ENCODE measurements around the gene EIF2B5. TPM values are rescaled to one million over a fixed set of nuclear protein-coding genes. Genes with fewer than 3 reads are reported as not detected.
A peak's percentile ranks its signal among the peaks of the same experiment; 100 is the strongest.

EIF2B5 gene
- total RNA-seq, 1 donor: 22.1 TPM

DNA sequence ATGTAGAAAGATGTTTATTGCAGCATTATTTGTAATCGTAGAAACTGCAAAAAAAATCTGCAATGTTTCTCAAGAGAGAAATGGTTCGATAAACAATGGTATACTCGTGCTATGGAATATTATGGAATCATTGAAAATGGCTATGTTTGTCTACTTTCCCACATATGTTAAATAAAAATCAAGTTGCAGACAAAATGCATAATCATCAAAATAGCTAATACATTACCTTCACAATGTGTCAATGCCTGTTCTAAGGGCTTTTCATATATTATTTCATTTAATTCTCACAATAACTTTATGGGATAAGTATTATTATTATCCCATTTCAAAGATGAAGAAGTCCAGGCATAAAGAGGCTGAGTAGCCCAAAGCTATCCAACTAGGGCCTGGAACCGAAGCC is 2.2 kb upstream of the EIF2B5 start:
- Histone ChIP-seq H3K4me3 (ENCODE audit: insufficient read depth, low read length) (no peak overlapping the region), H3K27ac (ENCODE audit: low read depth, low read length) (no peak overlapping the region), H3K27me3 (ENCODE audit: insufficient read depth, low read length) (no peaks in the 10 kb centered on the region), H3K9me3 (ENCODE audit: low read depth, low read length) (no peaks in the 10 kb centered on the region), H3K79me2 (ENCODE audit: insufficient read depth, low read length) (peaks cover 34% of the 10 kb centered on the region), H3K4me1 (ENCODE audit: insufficient read depth, low read length) (peaks cover 19% of the 10 kb centered on the region), H3K36me3 (ENCODE audit: insufficient read depth, low read length) (peaks cover 7% of the 10 kb centered on the region), H4K20me1 (ENCODE audit: insufficient read depth, low read length) (peaks cover 16% of the 10 kb centered on the region), H3K4me2 (ENCODE audit: insufficient read depth, low read length) (no peak overlapping the region), H2AFZ (ENCODE audit: low read length) (no peak overlapping the region)
- DNase-seq (ENCODE audit: insufficient read length, low spot score, missing footprints): no peak
- TF ChIP-seq, protein P1, sequence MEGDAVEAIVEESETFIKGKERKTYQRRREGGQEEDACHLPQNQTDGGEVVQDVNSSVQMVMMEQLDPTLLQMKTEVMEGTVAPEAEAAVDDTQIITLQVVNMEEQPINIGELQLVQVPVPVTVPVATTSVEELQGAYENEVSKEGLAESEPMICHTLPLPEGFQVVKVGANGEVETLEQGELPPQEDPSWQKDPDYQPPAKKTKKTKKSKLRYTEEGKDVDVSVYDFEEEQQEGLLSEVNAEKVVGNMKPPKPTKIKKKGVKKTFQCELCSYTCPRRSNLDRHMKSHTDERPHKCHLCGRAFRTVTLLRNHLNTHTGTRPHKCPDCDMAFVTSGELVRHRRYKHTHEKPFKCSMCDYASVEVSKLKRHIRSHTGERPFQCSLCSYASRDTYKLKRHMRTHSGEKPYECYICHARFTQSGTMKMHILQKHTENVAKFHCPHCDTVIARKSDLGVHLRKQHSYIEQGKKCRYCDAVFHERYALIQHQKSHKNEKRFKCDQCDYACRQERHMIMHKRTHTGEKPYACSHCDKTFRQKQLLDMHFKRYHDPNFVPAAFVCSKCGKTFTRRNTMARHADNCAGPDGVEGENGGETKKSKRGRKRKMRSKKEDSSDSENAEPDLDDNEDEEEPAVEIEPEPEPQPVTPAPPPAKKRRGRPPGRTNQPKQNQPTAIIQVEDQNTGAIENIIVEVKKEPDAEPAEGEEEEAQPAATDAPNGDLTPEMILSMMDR (IDR thresholded peaks at IDR 0.05; ENCODE audit: extremely low read depth, low read depth, low read length): no peak

GRCh38 chr3:184133840-184134745 is 1.1 kb upstream of the EIF2B5 start:
- Histone ChIP-seq H3K4me2 (ENCODE audit: insufficient read depth, low read length) (peak overlapping the region; percentile 100), H3K4me1 (ENCODE audit: insufficient read depth, low read length) (peaks cover 19% of the 10 kb centered on the region), H3K36me3 (ENCODE audit: insufficient read depth, low read length) (peaks cover 9% of the 10 kb centered on the region), H3K9me3 (ENCODE audit: low read depth, low read length) (no peaks in the 10 kb centered on the region), H3K27ac (ENCODE audit: low read depth, low read length) (peak overlapping the region; percentile 83), H3K79me2 (ENCODE audit: insufficient read depth, low read length) (peaks cover 40% of the 10 kb centered on the region), H2AFZ (ENCODE audit: low read length) (peak overlapping the region; percentile 100), H4K20me1 (ENCODE audit: insufficient read depth, low read length) (peaks cover 16% of the 10 kb centered on the region), H3K4me3 (ENCODE audit: insufficient read depth, low read length) (peak overlapping the region; percentile 89), H3K27me3 (ENCODE audit: insufficient read depth, low read length) (no peaks in the 10 kb centered on the region)
- peak; percentile 87 for DNase-seq (ENCODE audit: insufficient read length, low spot score, missing footprints)
- TF ChIP-seq, protein P1 (IDR thresholded peaks at IDR 0.05; ENCODE audit: extremely low read depth, low read depth, low read length): no peak

GRCh38 chr3:184134746-184135148 is 411 bp upstream of the EIF2B5 start:
- Histone ChIP-seq H3K4me1 (ENCODE audit: insufficient read depth, low read length) (peaks cover 19% of the 10 kb centered on the region), H4K20me1 (ENCODE audit: insufficient read depth, low read length) (peaks cover 16% of the 10 kb centered on the region), H3K4me2 (ENCODE audit: insufficient read depth, low read length) (peak overlapping the region; percentile 100), H3K4me3 (ENCODE audit: insufficient read depth, low read length) (peak overlapping the region; percentile 89), H2AFZ (ENCODE audit: low read length) (peak overlapping the region; percentile 100), H3K9me3 (ENCODE audit: low read depth, low read length) (no peaks in the 10 kb centered on the region), H3K36me3 (ENCODE audit: insufficient read depth, low read length) (peaks cover 9% of the 10 kb centered on the region), H3K27ac (ENCODE audit: low read depth, low read length) (peak overlapping the region; percentile 83), H3K79me2 (ENCODE audit: insufficient read depth, low read length) (peaks cover 40% of the 10 kb centered on the region), H3K27me3 (ENCODE audit: insufficient read depth, low read length) (no peaks in the 10 kb centered on the region)
- TF ChIP-seq, protein P1 (IDR thresholded peaks at IDR 0.05; ENCODE audit: extremely low read depth, low read depth, low read length): no peak
- no peak for DNase-seq (ENCODE audit: insufficient read length, low spot score, missing footprints)

DNA sequence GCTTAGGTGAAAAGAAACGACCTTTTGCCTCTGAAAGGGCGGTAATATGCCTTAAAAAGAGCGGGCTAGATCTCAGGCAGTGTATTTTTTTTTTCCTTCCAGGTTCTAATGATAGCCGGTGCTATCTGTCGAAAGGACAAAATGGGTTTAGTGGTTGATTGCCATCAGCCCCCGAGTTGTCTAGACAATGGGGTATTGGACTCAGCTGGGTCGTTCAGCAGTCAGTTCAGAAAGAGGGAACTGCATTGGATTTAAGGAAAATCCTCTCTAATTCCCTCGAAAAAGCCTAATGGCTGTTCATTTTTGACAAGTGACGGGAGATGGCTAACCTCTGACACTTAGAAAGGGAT is 728 bp downstream of the EIF2B5 start:
- H3K9me3 ChIP-seq (ENCODE audit: low read depth, low read length): no peaks in the 10 kb centered on the region
- DNase-seq (ENCODE audit: insufficient read length, low spot score, missing footprints): peak; percentile 55
- H3K4me2 ChIP-seq (ENCODE audit: insufficient read depth, low read length): peak overlapping the region; percentile 100
- TF ChIP-seq, protein P1 (IDR thresholded peaks at IDR 0.05; ENCODE audit: extremely low read depth, low read depth, low read length): no peak
- peaks cover 50% of the 10 kb centered on the region for H3K79me2 ChIP-seq (ENCODE audit: insufficient read depth, low read length)
- H3K27ac ChIP-seq (ENCODE audit: low read depth, low read length): peak overlapping the region; percentile 83
- no peaks in the 10 kb centered on the region for H3K27me3 ChIP-seq (ENCODE audit: insufficient read depth, low read length)
- peak overlapping the region; percentile 89 for H3K4me3 ChIP-seq (ENCODE audit: insufficient read depth, low read length)
- peaks cover 20% of the 10 kb centered on the region for H3K36me3 ChIP-seq (ENCODE audit: insufficient read depth, low read length)
- H2AFZ ChIP-seq (ENCODE audit: low read length): peak overlapping the region; percentile 100
- peaks cover 16% of the 10 kb centered on the region for H4K20me1 ChIP-seq (ENCODE audit: insufficient read depth, low read length)
- H3K4me1 ChIP-seq (ENCODE audit: insufficient read depth, low read length): peaks cover 19% of the 10 kb centered on the region
